Uterus (tissue), 4 donors: ENCODE data around the gene GSG1. TPM values are rescaled to one million over a fixed set of nuclear protein-coding genes. Genes with fewer than 3 reads are reported as not detected.

Experiments
- DNase-seq, 2 donors: peaks; one replicate each; pipeline ENCODE4 v3.0.0-alpha.2; 2019 to 2020
- H3K27ac ChIP-seq, 2 donors: fragments of 200-600 bp; sonication (generic); 1 replicate in 1 of 2; 2 replicates in 1 of 2; pipeline ENCODE4 v1.5.1; 2016 to 2018
- H3K27me3 ChIP-seq, 2 donors: fragments of 200-600 bp; sonication (generic); one replicate each; pipeline ENCODE4 v1.5.1; 2018 to 2019; ENCODE audit warnings: control low read depth in 1 of 2
- H3K36me3 ChIP-seq, 2 donors: fragments of 200-600 bp; sonication (generic); one replicate each; pipeline ENCODE4 v1.5.1; 2019; ENCODE audit warnings: control low read depth in 1 of 2
- H3K4me1 ChIP-seq, 2 donors: fragments of 200-600 bp; sonication (generic); one replicate each; pipeline ENCODE4 v1.5.1; 2018 to 2019; ENCODE audit warnings: control low read depth in 1 of 2
- H3K4me3 ChIP-seq, 2 donors: fragments of 200-600 bp; sonication (generic); 1 replicate in 1 of 2; 2 replicates in 1 of 2; pipeline ENCODE4 v1.5.1; 2018 to 2019; ENCODE audit warnings: mild to moderate bottlenecking in 1 of 2
- H3K9me3 ChIP-seq, 2 donors: fragments of 200-600 bp; sonication (generic); one replicate each; pipeline ENCODE4 v1.5.1; 2019; ENCODE audit warnings: control low read depth in 1 of 2
- POLR2A ChIP-seq, 2 donors: fragments of 450-650 bp; IDR thresholded peaks; one replicate each; pipeline ENCODE4 v1.6.1; 2016; ENCODE audit warnings: antibody characterized with exemption in 2 of 2, mild to moderate bottlenecking in 1 of 2, moderate library complexity in 1 of 2
- intact Hi-C: fragments of 100-400 bp; cut with DNase I; formaldehyde crosslinking; loops from one replicate; pipeline ENCODE4 v1.15.1; 2023; ENCODE audit warnings: low total_unique reads
- total RNA-seq, 4 donors: library from RNA; depleted of rRNA in 3 of 4; stranded (reverse); fragments of >200 nt in 3 of 4; gene quantifications; one replicate each; pipeline versions ENCODE4 v1.1.0 to v1.2.4, GENCODE V29; 2014 to 2023
- TF ChIP-seq, protein P1 (sequence below), 4 experiments: fragments of 200-600 bp in 2 of 4; fragments of 450-650 bp in 2 of 4; sonication (generic) in 2 of 4; IDR thresholded peaks; one replicate each; pipeline ENCODE4 v1.5.1; 2016 to 2019; ENCODE audit warnings: antibody characterized with exemption in 4 of 4, mild to moderate bottlenecking in 2 of 4, moderate library complexity in 1 of 4
- donor health status: DM: yes; HTN: yes; CAD: no.

GSG1 gene
- total RNA-seq, 4 donors from 2014 or later, result not detected

DNA sequence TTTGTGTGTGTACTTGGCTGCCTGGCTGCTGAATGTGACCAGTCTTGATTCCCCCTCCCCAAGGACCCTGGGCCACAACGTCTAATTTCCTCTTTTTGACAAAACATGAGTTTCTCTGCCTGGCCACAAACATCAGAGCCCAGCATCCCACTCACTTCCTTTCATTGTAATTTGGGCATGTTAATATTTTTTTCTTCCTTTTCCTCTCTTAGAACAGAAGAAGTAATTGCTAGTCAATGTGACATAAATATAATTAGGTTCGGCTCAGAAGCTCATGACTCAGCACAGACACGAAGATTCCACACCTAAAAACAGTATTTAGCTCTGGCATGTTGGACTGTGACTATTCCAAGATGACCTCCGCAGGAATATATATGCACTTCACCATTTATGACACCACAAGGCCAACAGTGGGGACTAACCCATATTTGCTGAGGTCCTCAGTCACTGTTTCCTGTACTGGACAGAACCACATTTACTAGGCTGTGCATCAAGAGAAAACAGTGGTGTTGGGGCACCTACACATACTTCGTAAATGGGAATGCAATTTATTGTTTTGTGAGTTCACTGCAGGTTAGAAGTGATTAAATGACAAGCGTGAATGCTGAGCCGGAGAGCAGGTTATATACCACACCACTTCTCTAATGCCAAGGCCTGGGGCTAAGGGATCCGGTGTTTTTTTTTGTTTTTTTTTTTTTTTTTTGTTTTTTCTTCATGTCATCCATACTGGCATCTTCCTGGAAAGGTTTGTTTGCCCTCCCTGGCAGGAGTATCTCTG is 4.2 kb downstream of the GSG1 start:
- peak overlapping the region; percentile 89 to 99 for H3K27ac ChIP-seq
- no peak overlapping the region for H3K4me3 ChIP-seq
- peak in 1 of 2 donors; percentile 37 for DNase-seq

GRCh38 chr12:13097491-13098011 is 5.9 kb downstream of the GSG1 start:
- H3K9me3 ChIP-seq, result no peaks in the 10 kb centered on the region
- peak overlapping the region; percentile 1 to 2 for H3K4me3 ChIP-seq
- intact Hi-C loops, result loop anchor here (5.0 kb wide), 1 partner anchor 100 kb away; the partner anchor contains the start of gene EMP1
- DNase-seq, result peak; percentile 30 to 50
- H3K4me1 ChIP-seq, result peaks cover 0 to 7% of the 10 kb centered on the region in 2 donors
- TF ChIP-seq POLR2A (IDR thresholded peaks at IDR 0.05), result no peak
- TF ChIP-seq, protein P1, sequence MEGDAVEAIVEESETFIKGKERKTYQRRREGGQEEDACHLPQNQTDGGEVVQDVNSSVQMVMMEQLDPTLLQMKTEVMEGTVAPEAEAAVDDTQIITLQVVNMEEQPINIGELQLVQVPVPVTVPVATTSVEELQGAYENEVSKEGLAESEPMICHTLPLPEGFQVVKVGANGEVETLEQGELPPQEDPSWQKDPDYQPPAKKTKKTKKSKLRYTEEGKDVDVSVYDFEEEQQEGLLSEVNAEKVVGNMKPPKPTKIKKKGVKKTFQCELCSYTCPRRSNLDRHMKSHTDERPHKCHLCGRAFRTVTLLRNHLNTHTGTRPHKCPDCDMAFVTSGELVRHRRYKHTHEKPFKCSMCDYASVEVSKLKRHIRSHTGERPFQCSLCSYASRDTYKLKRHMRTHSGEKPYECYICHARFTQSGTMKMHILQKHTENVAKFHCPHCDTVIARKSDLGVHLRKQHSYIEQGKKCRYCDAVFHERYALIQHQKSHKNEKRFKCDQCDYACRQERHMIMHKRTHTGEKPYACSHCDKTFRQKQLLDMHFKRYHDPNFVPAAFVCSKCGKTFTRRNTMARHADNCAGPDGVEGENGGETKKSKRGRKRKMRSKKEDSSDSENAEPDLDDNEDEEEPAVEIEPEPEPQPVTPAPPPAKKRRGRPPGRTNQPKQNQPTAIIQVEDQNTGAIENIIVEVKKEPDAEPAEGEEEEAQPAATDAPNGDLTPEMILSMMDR (IDR thresholded peaks at IDR 0.05), result no peak
- peak overlapping the region; percentile 89 to 99 for H3K27ac ChIP-seq
- H3K36me3 ChIP-seq, result no peaks in the 10 kb centered on the region
- no peaks in the 10 kb centered on the region for H3K27me3 ChIP-seq

More for the DNA sequence above, 4.2 kb downstream of the GSG1 start:
- no peaks in the 10 kb centered on the region for H3K9me3 ChIP-seq
- intact Hi-C loops, result loop anchor here (5.0 kb wide), 1 partner anchor 98 kb away; the partner anchor contains the start of gene EMP1
- TF ChIP-seq, protein P1 (IDR thresholded peaks at IDR 0.05), result no peak
- no peak for TF ChIP-seq POLR2A (IDR thresholded peaks at IDR 0.05)
- H3K4me1 ChIP-seq, result peaks cover 0 to 7% of the 10 kb centered on the region in 2 donors
- no peaks in the 10 kb centered on the region for H3K27me3 ChIP-seq
- no peaks in the 10 kb centered on the region for H3K36me3 ChIP-seq

DNA sequence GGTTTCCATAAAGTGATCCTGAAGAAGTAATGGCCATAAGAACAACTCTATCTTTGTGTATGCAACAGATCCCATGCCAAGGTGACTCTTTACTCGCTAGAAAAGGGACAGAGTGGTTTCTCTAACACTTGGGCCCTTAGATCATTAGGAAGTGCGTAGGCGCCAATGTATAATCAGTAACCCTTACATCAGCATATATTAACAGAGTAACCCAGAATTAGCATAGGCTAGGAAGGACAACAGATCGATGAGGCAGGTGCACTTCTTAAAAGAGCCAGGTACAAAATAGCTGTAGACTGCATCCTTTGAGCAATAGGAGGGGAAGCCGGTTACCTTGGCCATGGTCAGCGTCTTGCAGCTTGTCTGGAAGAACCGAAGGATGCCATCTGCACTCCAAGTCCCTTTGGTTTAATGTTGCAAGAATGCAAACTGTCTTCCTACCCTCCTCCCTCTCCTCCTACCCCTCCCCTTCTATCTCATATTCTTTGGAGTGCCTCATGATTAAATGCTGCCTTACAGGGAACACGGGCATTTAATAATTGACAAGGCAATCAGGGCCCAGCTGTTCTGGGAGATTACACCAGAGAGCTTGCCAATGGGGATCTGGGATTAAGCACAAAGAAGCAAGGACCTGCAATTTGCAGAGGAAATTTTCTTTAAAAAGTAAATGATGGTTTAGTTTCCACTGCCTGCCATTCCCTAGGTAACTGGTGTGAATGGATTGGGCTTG is 8.0 kb downstream of the GSG1 start:
- TF ChIP-seq POLR2A (IDR thresholded peaks at IDR 0.05), result no peak
- TF ChIP-seq, protein P1 (IDR thresholded peaks at IDR 0.05), result no peak
- Histone ChIP-seq H3K27me3 (no peaks in the 10 kb centered on the region), H3K36me3 (no peaks in the 10 kb centered on the region), H3K4me3 (no peak overlapping the region), H3K27ac (no peak overlapping the region), H3K9me3 (no peaks in the 10 kb centered on the region), H3K4me1 (peaks cover 0 to 4% of the 10 kb centered on the region in 2 donors)
- intact Hi-C loops, result loop anchor here (5.0 kb wide), 1 partner anchor 102 kb away; the partner anchor contains the start of gene EMP1
- no peak for DNase-seq

GRCh38 chr12:13094367-13094766 is 9.1 kb downstream of the GSG1 start:
- no peaks in the 10 kb centered on the region for H3K4me1 ChIP-seq
- no peaks in the 10 kb centered on the region for H3K27me3 ChIP-seq
- no peak for DNase-seq

More at GRCh38 chr12:13094367-13094766, 9.1 kb downstream of the GSG1 start:
- Histone ChIP-seq H3K27ac (no peak overlapping the region), H3K36me3 (no peaks in the 10 kb centered on the region), H3K9me3 (no peaks in the 10 kb centered on the region), H3K4me3 (no peak overlapping the region)
- intact Hi-C loops, result no loop called here
- no peak for TF ChIP-seq POLR2A (IDR thresholded peaks at IDR 0.05)
- TF ChIP-seq, protein P1 (IDR thresholded peaks at IDR 0.05), result no peak
